Measurements from ENCODE around the gene DGCR8.

Gene DGCR8

DNA sequence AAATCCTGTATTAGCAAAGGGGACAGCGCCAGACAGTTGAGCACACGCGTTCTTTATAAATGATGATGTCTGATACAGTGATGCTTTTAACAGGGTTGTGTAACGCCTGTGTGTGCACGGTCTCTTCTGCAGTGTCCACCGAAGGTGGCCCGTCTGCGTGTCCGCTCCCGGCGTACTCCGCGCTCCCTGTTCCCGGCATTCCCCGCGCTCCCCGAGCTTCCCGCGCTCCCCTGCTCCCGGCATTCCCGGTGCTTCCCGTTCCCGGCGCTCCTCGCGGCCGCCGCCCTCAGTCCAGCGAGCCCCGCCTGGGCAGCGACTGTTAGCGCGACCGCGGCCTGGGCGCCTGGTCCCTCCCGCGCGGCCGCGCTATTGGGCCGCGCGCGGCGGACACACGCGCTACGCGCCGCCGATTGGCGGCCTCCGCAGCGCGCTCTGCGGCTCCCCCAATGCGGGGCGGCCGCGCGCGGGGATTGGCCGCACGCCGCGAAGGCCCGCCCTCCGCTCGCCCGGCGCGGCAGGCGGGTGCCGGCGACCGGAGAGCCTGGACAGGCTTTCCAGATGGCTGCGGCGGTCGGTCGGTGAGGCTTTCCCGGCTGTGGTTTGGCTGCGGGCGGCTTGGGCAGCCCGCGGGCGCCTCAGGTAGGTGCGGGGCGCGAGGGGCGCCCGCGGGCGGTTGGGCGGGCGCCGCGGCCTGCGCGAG, at the start of gene DGCR8:
Gene DGCR8, plus strand, starts transcription at position 497 of the 700 bp plus-strand sequence. CDS start 5,723 bp downstream, outside the sequence.
- DNase-seq (ENCODE audit: low spot score) = peak; percentile 94

DNA sequence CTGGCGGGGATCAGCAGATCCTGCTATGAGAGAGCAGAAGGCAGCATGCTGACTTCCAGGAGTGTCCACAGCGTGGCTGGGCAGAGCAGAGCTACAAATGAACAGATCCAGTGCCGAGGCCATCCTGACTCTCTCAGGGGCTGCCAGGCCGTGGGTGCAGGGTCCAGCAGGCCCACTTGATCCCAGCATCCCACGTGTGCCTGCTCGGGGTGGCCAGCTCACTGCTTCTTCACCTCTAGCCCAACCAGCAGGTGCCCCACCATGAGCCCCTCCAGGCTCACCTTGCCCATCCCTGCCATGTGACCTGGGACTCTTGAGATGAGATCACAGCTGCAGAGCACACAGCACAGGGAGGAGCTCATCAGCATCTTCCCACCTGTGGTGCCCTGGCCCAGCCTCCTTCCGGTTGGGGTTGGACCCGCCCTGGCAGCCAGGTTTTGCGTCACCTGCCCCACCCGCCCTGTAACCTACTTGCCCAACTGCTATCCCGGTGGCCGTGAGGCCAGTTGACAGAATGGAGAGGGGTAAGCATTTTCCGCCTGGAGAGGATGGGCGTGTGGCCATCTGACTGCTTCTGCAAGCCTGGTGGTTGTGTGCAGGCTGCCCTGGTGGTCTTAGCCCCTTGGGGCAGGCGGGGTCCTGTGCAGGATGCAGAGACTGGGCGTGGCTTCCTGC, 48.2 kb upstream of the DGCR8 start:
- DNase-seq (ENCODE audit: low spot score) = peak; percentile 15

DNA sequence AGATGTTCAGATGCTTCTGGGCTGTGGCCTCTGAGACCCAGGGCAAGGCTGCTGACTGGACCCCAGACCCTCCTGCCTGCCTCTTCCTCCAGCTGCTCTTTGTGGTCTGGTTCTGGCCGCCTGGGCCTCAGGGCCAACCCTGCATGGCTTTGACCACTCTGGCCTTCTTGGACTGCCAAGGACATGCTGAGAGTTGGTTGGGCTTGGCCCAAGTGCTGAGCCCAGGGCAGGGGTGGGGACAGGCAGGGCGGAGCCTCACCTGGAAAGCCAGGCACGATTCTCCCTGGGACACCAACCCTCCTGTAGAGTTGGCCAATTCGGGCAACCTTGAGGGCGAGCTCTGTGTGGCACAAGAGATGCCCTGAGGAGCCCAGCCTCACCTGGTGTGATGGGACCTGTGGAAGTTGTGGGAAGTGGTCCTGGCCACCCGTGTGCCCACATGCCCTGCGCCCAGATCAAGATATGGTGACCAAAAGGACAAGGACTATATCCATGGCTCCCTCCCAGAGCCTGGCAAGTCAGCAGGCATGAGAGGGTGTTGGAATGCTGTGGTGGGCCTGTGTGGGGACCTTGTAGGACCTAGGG, 47.5 kb upstream of the DGCR8 start:
- no peak for DNase-seq (ENCODE audit: low spot score)

DNA sequence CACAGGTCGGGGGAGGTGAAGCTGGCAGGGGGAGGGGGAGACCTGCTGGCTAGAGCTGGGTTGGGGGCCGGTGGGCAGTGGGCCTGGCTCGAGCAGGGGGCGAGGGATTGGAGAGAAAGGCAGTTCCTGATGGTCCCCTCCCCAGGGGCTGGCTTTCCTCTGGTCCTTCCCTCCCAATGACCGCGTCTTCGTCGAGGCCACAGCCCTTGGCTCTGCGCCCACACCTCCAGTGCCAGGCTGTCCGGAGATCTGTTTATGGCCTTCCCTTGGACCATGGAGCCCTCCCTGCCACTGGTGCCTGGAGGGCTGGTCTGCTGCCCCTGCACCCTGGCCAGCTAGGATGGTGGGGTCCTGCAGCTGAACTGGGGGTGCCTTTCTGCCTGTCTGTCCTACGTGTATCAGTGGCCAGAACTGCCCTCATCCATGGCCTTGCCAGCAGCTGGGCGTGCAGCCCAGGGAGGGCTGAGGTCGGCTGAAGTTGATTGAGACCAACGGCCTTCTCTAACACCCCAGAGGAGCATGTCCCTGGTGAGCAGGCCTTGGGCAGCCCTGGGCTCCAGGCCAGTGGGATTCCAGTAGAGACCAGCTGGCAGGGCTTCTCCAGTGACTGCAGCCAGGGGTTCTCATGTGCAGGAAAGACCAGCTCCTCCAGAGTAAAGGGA, 46.9 kb upstream of the DGCR8 start:
- DNase-seq (ENCODE audit: low spot score) = no peak

DNA sequence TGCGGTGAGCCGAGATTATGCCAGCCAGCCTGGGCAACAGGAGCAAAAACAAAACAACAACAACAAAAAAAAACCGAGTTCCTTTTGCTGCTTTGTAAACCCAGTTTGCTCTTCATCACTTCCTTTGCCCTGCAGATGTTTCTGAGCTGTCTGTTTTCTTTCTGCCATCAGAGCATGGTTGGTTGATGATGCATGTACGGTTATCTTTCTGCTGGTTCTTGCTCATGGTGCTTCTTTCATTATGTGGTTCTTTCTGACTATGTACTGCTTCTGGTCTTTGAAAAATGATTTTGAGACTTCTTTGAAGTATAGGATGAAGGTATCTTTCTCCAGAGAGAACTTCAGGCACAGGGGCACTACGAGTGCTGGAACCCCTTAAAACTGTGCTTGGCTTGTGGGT, 45.9 kb upstream of the DGCR8 start:
- DNase-seq (ENCODE audit: low spot score) = no peak

DNA sequence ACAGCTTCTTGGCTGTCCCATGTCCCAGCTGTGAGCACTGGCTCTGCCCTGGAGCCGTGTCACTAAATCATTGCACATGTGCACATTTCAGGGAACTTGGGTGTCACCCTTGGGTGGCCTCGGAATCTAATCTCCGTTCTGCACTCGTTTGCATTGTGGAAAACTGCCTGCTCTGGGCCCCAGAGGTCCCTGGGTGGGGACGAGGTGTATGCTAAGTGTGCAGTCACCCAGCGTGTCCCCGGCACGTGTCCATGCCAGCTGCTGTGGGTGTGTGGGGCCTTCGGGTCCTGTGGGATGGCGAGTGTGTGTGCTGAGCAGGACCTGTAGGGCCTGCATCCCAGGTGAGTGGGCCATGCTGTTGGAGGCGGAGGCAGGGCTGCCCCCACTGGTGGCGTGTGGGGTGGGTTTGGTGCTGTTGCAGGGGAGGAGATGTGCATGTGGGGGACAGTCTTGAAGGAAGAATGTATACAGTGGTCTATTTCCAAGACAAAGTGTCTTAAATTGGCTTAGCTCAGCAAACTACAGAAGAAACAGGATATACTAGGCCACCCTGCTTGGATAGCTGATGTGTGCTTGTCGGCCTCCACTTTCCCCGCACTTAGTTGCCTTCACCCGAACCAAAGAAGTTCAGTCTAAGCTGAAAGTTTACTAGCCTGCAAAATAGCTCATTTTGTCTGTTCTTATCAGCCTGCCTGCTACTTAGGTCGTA, 44.5 kb upstream of the DGCR8 start:
- no peak for DNase-seq (ENCODE audit: low spot score)

DNA sequence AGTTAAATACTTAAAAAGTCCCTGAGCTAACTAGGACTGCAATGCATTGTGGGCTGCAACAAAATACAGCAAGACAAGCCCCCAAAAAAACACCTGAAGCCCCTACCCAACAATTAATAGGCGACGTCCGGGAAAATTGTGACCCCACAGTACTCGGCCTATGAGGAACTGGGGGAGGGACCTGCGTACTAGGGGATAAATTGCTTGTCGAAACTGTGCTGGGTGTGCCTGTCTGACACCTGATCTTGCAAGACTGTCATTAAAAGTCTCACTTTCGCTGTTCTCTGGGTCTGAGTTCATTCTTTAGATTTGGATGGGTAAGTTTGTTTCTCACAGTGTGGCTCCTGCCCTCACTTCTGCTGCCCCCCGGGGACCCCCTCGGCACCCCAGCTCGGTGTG, 44.0 kb upstream of the DGCR8 start:
- DNase-seq (ENCODE audit: low spot score) = no peak

DNA sequence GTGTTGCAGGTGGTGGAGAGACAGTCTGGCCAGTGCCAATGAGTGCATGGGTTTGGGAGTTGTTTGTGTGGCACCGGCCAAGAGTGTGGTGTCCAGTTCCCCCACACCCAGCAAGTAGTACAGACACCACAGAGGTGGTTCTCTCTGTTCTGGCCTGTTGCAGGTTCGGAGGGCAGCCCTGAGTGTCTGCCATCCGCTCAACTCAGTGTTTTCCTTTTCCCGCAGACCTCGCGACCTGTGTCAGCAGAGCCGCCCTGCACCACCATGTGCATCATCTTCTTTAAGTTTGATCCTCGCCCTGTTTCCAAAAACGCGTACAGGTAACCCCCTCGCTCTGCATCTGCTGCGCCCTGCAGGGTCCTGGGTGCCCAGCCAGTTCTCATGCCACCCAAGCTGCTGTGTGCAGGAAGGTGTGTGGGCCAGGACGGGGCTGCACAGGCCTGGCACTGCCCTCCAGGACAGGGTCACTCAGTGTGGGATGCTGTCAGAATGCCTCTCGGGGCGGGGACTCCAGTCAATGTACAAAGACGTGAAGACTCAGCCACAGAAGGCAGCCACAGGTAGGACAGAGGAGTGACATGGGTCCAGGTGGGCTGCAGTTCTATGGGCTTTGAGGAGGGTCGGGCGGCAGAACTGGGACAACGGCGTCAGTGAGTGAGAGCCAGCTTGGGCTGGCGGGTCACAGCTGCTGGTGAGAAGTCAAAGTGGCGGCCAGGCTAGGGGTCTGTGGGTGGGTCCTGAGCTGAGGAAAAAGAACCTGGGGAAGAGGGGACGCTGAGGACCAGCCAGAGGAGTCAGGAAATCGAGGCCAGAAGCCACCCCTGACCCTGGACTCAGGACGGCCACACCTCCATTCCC, 43.3 kb upstream of the DGCR8 start:
- DNase-seq (ENCODE audit: low spot score) = no peak

DNA sequence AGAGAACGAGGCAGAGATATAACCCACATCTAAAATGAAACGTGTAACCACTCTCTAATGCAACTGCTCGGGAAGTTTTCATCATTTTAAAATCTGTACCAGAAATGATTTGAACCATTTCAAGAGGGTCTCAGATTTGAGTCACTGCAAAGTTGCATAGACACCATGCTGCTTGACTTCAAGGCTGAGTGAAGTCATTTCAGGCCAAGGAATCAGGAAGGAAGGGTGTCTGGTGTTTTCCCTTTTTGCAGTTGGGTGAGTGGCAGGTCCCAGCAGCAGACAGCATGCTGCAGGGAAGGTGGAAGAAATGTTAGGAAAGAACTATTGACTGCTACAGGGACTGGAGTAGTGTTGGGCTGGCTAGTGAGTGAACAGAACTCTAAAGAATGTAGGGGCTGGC, 42.6 kb upstream of the DGCR8 start:
- no peak for DNase-seq (ENCODE audit: low spot score)

DNA sequence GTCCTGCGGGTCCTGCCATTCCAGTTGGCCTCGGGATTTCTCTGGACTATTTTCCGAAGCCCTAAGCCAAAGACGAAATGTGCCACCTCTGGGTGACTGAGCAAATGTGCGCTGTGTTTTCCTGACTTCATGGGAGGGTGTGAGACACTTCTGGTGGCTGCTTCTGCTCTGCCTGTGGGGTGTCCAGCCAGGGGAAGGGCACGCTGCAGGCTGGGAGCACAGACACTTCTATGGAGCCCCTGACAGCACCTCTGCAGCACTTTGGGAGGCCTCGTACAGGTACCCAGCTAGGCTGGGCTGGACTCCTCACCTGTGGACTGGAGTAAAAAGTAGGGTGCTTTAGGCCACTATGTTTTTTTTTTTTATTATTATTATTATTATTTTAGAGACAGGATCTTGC, 41.5 kb upstream of the DGCR8 start:
- no peak for DNase-seq (ENCODE audit: low spot score)

DNA sequence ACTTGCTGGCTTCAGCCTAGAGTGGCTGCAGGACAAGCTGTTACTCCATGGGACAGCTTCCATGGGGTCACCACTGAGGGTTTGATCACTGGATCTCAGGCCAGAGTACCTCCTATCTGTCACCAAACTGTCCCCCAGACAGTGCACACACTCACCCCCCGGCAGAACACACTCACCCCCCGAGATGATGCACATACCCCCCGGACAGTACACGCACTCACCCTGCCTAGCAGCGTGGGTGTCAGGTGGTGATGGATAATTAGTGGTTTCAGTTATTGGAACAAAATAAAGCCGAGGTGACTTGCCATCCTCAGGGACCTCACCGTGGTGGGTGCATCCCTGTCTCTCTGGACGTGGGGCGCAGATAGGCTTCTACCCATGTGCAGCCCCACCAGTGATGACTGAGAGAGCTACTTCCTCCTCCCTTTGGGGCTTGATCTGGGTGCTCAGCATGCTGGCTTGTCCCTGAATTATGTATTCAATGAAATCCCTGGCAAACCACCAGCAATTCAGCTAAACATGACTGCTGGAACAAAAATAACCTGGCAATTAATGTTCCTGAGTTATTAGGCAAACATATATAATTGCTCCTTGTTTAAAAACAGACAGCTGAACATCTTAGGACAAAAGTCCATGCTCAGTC, 40.2 kb upstream of the DGCR8 start:
- no peak for DNase-seq (ENCODE audit: low spot score)

DNA sequence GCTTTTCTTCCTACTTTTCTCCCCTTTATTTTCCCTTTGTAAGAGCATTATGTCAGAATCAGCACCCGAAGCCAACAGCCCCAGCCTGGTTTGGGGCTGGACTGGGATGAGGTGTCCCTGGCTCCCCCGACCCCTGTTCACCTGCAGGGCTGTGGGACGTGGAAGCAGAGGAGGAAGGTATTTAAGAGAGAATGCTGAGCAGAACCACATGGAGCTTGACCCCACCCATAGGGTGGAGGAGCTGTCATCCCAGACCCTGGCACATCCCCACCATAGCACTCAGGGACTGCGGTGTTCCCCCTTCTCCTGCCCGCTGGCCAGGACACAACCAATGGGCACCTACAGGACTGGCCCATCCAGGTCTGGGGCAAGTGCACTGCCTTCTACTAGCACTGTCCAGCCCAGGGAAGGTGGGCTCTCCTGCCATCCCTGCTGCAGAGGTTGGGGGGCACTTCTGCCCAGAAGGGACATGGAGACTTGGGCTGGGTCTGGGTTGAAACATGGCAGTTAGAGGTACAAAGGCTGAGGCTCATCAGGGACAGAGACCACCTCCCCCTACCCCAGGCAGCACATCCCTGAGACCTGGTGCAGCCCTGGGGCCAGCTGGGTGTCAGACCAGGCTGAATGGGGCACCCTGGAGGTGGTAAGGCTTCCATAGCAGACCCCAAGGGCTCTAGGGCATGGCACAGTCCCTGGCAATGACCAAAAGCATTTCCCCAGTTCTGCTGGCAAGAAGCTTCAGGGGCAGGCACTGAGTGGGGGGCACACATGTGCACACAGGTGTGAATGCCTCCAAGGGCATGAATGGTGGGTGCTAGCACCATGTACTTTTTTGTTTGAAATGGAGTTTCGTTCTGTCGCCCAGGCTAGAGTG, 39.5 kb upstream of the DGCR8 start:
- DNase-seq (ENCODE audit: low spot score) = no peak

DNA sequence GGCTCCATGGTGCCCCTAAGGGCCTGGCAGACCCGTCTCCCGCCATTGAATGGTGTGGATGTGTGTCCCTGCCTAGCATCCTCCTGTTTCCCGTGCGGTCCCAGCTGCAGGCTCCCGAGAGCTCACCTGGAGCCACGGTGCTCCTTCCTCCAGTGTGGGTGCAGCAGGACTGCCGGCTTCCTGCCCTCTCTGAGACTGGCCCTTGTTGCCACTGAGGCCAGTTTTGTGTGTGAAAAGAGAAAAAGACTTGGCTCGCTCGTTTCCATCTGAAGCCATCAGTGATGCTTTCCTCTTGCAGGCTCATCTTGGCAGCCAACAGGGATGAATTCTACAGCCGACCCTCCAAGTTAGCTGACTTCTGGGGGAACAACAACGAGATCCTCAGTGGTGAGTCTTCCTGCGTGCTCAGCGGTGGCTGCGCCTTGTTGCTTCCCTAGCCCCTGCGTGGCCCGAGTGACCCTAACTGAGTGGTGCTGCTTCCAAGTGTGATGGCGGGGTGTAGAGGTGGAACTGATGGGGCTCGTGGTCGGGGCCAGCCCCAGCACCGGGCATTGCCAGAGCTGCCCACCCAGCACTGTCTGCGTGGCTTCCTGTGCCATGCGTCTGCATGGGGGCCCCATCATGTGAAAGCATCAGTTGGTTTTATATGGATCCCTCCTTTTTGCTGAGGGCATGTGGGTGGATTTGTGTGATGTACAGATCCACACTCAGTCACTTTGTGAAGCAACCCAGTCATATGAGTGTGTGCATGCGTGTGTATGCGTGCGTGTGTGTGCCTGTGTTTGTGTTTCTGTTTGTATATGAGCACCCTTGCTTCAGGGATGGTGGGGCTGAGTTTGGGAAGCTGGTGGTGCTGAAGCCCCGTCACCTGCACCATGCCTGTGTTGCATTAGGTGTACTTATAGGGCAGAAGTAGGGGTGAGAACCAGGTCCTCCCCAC, 36.7 kb upstream of the DGCR8 start:
- DNase-seq (ENCODE audit: low spot score) = no peak

DNA sequence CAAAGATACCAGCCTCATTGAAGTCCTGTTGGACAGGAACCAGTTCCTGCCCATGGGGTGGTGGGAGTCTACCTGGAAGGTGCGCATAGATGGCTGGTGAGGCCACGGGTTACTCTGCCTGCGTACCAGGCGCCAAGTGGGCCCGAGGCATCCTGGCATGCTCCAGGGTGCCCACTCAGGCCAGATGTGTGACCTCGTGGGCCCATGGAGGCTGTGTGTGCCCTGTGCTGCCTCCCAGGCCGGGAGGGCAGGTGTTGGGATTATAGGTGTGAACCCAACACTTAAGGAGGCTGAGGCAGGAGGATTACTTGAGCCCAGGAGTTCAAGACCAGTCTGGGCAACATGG, 36.1 kb upstream of the DGCR8 start:
- no peak for DNase-seq (ENCODE audit: low spot score)

DNA sequence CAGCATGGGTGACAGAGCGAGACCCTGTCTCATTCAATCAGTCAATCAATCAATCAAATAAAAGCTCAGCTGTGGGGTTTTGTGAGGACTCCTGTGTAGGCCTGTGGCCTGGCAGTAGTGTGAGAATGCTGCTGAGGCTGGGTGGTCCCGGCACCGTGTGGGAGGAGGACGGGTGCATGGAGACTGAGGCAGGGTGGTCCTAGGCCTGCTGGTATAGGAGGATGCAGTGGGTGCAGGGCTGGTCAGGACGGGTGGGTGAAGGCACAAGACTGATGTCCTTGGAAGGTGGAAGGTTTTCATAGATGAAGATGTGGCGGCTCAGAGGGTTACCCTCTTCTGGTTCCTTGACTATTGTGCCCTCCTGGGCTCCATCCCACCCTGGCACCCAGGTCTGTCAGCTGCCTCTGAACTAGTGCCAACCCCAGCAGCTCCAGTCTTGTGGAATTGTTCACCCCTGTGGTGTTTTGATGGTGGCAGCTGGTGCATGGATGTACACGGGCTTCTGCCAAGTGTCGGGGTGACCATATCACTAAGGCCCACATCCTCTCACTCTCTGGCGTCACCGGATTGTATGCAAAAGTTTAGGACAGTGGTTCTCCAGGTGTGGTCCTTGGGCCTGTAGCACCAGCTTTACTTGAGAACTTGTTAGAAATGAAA, 35.4 kb upstream of the DGCR8 start:
- DNase-seq (ENCODE audit: low spot score) = no peak

DNA sequence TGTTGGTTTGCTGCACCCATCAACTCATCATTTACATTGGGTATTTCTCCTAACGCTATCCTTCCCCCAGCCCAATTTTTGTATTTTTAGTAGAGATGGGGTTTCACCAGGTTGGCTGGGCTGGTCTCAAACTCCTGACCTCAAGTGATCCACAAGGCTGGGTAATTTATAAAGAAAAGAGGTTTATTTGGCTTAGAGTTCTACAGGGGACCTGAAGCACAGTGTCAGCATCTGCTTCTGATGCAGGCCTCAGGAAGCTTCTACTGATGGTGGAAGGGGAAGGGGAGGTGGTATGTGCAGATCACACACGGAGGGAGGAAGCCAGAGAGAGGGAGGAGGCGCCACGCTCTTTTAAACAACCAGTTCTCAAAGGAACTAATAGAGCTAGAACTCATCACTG, 33.3 kb upstream of the DGCR8 start:
- DNase-seq (ENCODE audit: low spot score) = no peak

DNA sequence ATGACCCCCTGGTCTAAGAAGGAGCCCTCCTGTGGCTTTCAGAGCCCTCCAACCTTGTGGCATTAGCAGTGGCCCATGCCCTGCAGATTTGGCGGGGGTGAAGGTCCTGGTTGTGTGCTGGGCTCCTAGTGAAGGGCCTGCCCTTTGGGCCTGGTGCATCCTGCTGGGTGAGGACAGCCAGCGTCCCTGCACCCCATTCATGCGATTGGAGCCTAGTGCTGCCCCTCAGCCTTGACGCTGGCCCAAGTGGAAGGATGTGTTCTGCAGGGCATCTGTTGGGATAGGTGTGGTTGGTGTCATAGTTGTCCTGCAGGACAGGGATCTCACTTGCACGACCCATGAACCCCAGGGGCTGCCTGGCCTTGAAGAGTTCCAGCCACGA, 28.1 kb upstream of the DGCR8 start:
- no peak for DNase-seq (ENCODE audit: low spot score)

Data from LoVo (cell line).